Prostate gland (tissue), 2 donors: Measurements from ENCODE around the gene VSNL1.

ENCODE experiments used
- POLR2A ChIP-seq: fragments of 450-650 bp; IDR thresholded peaks from one replicate; pipeline ENCODE4 v1.6.1; 2016; ENCODE audit warnings: antibody characterized with exemption, mild to moderate bottlenecking
- POLR2AphosphoS5 ChIP-seq: sonication (generic); formaldehyde crosslinking; IDR thresholded peaks from one replicate; pipeline ENCODE4 v1.6.1; 2017; ENCODE audit warnings: antibody characterized with exemption
- TF ChIP-seq, protein P1 (sequence below), 4 experiments: fragments of 200-600 bp in 2 of 4; fragments of 450-650 bp in 2 of 4; sonication (generic) in 2 of 4; IDR thresholded peaks; 1 replicate in 3 of 4; 2 replicates in 1 of 4; pipeline ENCODE4 v1.5.1; 2016 to 2019; ENCODE audit warnings: antibody characterized with exemption in 4 of 4, mild to moderate bottlenecking in 2 of 4, moderate library complexity in 2 of 4

DNA sequence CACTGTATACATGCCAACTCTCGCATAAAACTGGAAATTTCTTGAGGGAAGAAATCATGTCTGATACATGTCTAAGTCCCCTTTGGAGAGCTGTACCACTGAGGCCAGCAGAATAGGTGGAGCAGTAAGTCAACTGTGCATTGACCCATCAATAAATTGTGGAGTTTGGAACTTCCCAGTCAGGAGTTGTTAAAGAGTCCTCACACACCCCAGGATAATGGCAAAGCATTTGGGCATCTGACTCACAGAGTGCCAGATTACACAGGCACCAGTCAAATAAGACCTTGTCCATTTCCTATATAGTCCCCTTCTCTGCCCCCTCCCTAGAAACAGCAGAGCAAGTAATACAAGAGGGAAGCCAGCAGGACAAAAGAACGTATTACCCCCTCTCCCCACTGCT is 10.4 kb downstream of the VSNL1 start:
- TF ChIP-seq, protein P1, sequence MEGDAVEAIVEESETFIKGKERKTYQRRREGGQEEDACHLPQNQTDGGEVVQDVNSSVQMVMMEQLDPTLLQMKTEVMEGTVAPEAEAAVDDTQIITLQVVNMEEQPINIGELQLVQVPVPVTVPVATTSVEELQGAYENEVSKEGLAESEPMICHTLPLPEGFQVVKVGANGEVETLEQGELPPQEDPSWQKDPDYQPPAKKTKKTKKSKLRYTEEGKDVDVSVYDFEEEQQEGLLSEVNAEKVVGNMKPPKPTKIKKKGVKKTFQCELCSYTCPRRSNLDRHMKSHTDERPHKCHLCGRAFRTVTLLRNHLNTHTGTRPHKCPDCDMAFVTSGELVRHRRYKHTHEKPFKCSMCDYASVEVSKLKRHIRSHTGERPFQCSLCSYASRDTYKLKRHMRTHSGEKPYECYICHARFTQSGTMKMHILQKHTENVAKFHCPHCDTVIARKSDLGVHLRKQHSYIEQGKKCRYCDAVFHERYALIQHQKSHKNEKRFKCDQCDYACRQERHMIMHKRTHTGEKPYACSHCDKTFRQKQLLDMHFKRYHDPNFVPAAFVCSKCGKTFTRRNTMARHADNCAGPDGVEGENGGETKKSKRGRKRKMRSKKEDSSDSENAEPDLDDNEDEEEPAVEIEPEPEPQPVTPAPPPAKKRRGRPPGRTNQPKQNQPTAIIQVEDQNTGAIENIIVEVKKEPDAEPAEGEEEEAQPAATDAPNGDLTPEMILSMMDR (IDR thresholded peaks at IDR 0.05): no peak
- TF ChIP-seq POLR2A (no peak), POLR2AphosphoS5 (no peak)
